ENCODE data around the gene DENND4A.

The DENND4A gene

GRCh38 chr15:65792138-65792987 is at the start of gene DENND4A:
TSS of gene DENND4A (minus strand) at chr15:65792293. CDS start at chr15:65756450, 35,843 bp downstream.
- H3K4me3 ChIP-seq (ENCODE audit: low read depth, low read length), result peak within 1 kb of the TSS; percentile 86
- DNase-seq (ENCODE audit: low read depth), result peak; percentile 94

GRCh38 chr15:65841121-65841930 is 49.2 kb upstream of the DENND4A start:
- no peak overlapping the region for H3K4me3 ChIP-seq (ENCODE audit: low read depth, low read length)
- DNase-seq (ENCODE audit: low read depth), result no peak

- DNase-seq (ENCODE audit: low read depth), result no peak
- H3K4me3 ChIP-seq (ENCODE audit: low read depth, low read length), result no peak overlapping the region
Observed at GRCh38 chr15:65839985-65840384, 47.9 kb upstream of the DENND4A start.

GRCh38 chr15:65839354-65839901 is 47.3 kb upstream of the DENND4A start:
- H3K4me3 ChIP-seq (ENCODE audit: low read depth, low read length), result no peak overlapping the region
- no peak for DNase-seq (ENCODE audit: low read depth)

- no peak overlapping the region for H3K4me3 ChIP-seq (ENCODE audit: low read depth, low read length)
- DNase-seq (ENCODE audit: low read depth), result no peak
Observed at GRCh38 chr15:65837301-65838294, 45.5 kb upstream of the DENND4A start.

GRCh38 chr15:65836665-65837064 is 44.6 kb upstream of the DENND4A start:
- no peak overlapping the region for H3K4me3 ChIP-seq (ENCODE audit: low read depth, low read length)
- no peak for DNase-seq (ENCODE audit: low read depth)

GRCh38 chr15:65835447-65835846 is 43.4 kb upstream of the DENND4A start:
- no peak for DNase-seq (ENCODE audit: low read depth)
- H3K4me3 ChIP-seq (ENCODE audit: low read depth, low read length), result no peak overlapping the region

GRCh38 chr15:65834603-65835282 is 42.6 kb upstream of the DENND4A start:
- H3K4me3 ChIP-seq (ENCODE audit: low read depth, low read length), result no peak overlapping the region
- DNase-seq (ENCODE audit: low read depth), result no peak

- no peak for DNase-seq (ENCODE audit: low read depth)
- no peak overlapping the region for H3K4me3 ChIP-seq (ENCODE audit: low read depth, low read length)
Observed at GRCh38 chr15:65833501-65834205, 41.6 kb upstream of the DENND4A start.

- H3K4me3 ChIP-seq (ENCODE audit: low read depth, low read length), result peak overlapping the region; percentile 21
- DNase-seq (ENCODE audit: low read depth), result peak; percentile 95
Observed at GRCh38 chr15:65832549-65833364, 40.7 kb upstream of the DENND4A start.

- DNase-seq (ENCODE audit: low read depth), result no peak
Observed at GRCh38 chr15:65829130-65829764, 37.2 kb upstream of the DENND4A start.

GRCh38 chr15:65828585-65828984 is 36.5 kb upstream of the DENND4A start:
- no peak for DNase-seq (ENCODE audit: low read depth)
- no peak overlapping the region for H3K4me3 ChIP-seq (ENCODE audit: low read depth, low read length)

More at GRCh38 chr15:65829130-65829764, 37.2 kb upstream of the DENND4A start:
- H3K4me3 ChIP-seq (ENCODE audit: low read depth, low read length), result no peak overlapping the region

- DNase-seq (ENCODE audit: low read depth), result no peak
- H3K4me3 ChIP-seq (ENCODE audit: low read depth, low read length), result no peak overlapping the region
Observed at GRCh38 chr15:65827065-65827464, 35.0 kb upstream of the DENND4A start.

- H3K4me3 ChIP-seq (ENCODE audit: low read depth, low read length), result no peak overlapping the region
- DNase-seq (ENCODE audit: low read depth), result peak; percentile 30
Observed at GRCh38 chr15:65824941-65825544, 33.0 kb upstream of the DENND4A start.

GRCh38 chr15:65824031-65824743 is 32.1 kb upstream of the DENND4A start:
- no peak for DNase-seq (ENCODE audit: low read depth)
- H3K4me3 ChIP-seq (ENCODE audit: low read depth, low read length), result no peak overlapping the region

GRCh38 chr15:65822316-65822715 is 30.2 kb upstream of the DENND4A start:
- H3K4me3 ChIP-seq (ENCODE audit: low read depth, low read length), result no peak overlapping the region
- no peak for DNase-seq (ENCODE audit: low read depth)

All from skeletal muscle cell (primary cell).